ENCODE results near the gene SHLD1.

SHLD1 gene

GRCh38 chr20:5885866-5886265 lies 135.7 kb downstream of the SHLD1 start:
- Histone ChIP-seq H2BK120ac (ENCODE audit: insufficient read depth, low read length, poor library complexity) (no peak overlapping the region), H3K27ac (ENCODE audit: low read depth, low read length) (no peak overlapping the region), H2AK5ac (ENCODE audit: low read length) (no peak overlapping the region), H4K12ac (ENCODE audit: low read depth, low read length) (no peak overlapping the region), H2AFZ (ENCODE audit: insufficient read depth, low read length, poor library complexity) (no peak overlapping the region), H2BK5ac (ENCODE audit: low read depth, low read length, poor library complexity) (no peak overlapping the region), H3K79me2 (ENCODE audit: control insufficient read depth, insufficient read depth, low read length, poor library complexity) (no peaks in the 10 kb centered on the region), H3K9me3 (ENCODE audit: insufficient read depth, low read depth, low read length) (no peaks in the 10 kb centered on the region), H4K91ac (ENCODE audit: low read depth, low read length) (no peak overlapping the region), H3K4me2 (ENCODE audit: low read length) (no peak overlapping the region), H3K79me1 (ENCODE audit: low read length) (no peaks in the 10 kb centered on the region), H3K4ac (ENCODE audit: low read depth, low read length) (no peak overlapping the region), H2BK12ac (ENCODE audit: low read length) (no peak overlapping the region), H4K8ac (ENCODE audit: low read depth, low read length) (no peak overlapping the region), H3K4me3 (ENCODE audit: low read depth, low read length) (no peak overlapping the region), H3K23ac (ENCODE audit: low read length) (no peak overlapping the region), H3K14ac (ENCODE audit: low read length) (no peak overlapping the region), H3K9ac (ENCODE audit: low read length) (no peak overlapping the region), H3K4me1 (ENCODE audit: control insufficient read depth in 1 of 2, insufficient read depth in 2 of 2, low read length in 2 of 2) (no peaks in the 10 kb centered on the region), H3K18ac (ENCODE audit: low read length) (no peak overlapping the region), H3K36me3 (ENCODE audit: control insufficient read depth in 1 of 2, insufficient read depth in 2 of 2, low read length in 2 of 2) (no peaks in the 10 kb centered on the region), H3K27me3 (ENCODE audit: insufficient read depth, low read length) (no peaks in the 10 kb centered on the region)
- DNase-seq = no peak
- no CpG with 5 or more reads among the region's 6 CpGs for WGBS (ENCODE audit: extremely low coverage, insufficient coverage, insufficient read length)

- no peak for DNase-seq
- no peak overlapping the region for H2BK120ac ChIP-seq (ENCODE audit: insufficient read depth, low read length, poor library complexity)
- no peak overlapping the region for H2AFZ ChIP-seq (ENCODE audit: insufficient read depth, low read length, poor library complexity)
- H3K27ac ChIP-seq (ENCODE audit: low read depth, low read length) = no peak overlapping the region
- no peak overlapping the region for H3K4ac ChIP-seq (ENCODE audit: low read depth, low read length)
- no CpG with 5 or more reads among the region's 4 CpGs for WGBS (ENCODE audit: extremely low coverage, insufficient coverage, insufficient read length)
- H4K8ac ChIP-seq (ENCODE audit: low read depth, low read length) = no peak overlapping the region
- no peak overlapping the region for H2BK5ac ChIP-seq (ENCODE audit: low read depth, low read length, poor library complexity)
- H2BK12ac ChIP-seq (ENCODE audit: low read length) = no peak overlapping the region
- H3K79me1 ChIP-seq (ENCODE audit: low read length) = no peaks in the 10 kb centered on the region
- no peak overlapping the region for H4K91ac ChIP-seq (ENCODE audit: low read depth, low read length)
- no peak overlapping the region for H3K14ac ChIP-seq (ENCODE audit: low read length)
- H3K4me2 ChIP-seq (ENCODE audit: low read length) = no peak overlapping the region
- no peak overlapping the region for H3K18ac ChIP-seq (ENCODE audit: low read length)
- H3K4me3 ChIP-seq (ENCODE audit: low read depth, low read length) = no peak overlapping the region
- no peak overlapping the region for H3K23ac ChIP-seq (ENCODE audit: low read length)
- H3K9ac ChIP-seq (ENCODE audit: low read length) = no peak overlapping the region
- no peaks in the 10 kb centered on the region for H3K36me3 ChIP-seq (ENCODE audit: control insufficient read depth in 1 of 2, insufficient read depth in 2 of 2, low read length in 2 of 2)
- no peak overlapping the region for H2AK5ac ChIP-seq (ENCODE audit: low read length)
- no peak overlapping the region for H4K12ac ChIP-seq (ENCODE audit: low read depth, low read length)
- no peaks in the 10 kb centered on the region for H3K9me3 ChIP-seq (ENCODE audit: insufficient read depth, low read depth, low read length)
- no peaks in the 10 kb centered on the region for H3K4me1 ChIP-seq (ENCODE audit: control insufficient read depth in 1 of 2, insufficient read depth in 2 of 2, low read length in 2 of 2)
- no peaks in the 10 kb centered on the region for H3K79me2 ChIP-seq (ENCODE audit: control insufficient read depth, insufficient read depth, low read length, poor library complexity)
- no peaks in the 10 kb centered on the region for H3K27me3 ChIP-seq (ENCODE audit: insufficient read depth, low read length)
These were observed 136.6 kb downstream of the SHLD1 start for GRCh38 chr20:5886788-5887187.

GRCh38 chr20:5887386-5887785 lies 137.2 kb downstream of the SHLD1 start:
- no CpG with 5 or more reads among the region's 5 CpGs for WGBS (ENCODE audit: extremely low coverage, insufficient coverage, insufficient read length)
- no peak overlapping the region for H2AK5ac ChIP-seq (ENCODE audit: low read length)
- H3K4ac ChIP-seq (ENCODE audit: low read depth, low read length) = no peak overlapping the region
- H3K4me1 ChIP-seq (ENCODE audit: control insufficient read depth in 1 of 2, insufficient read depth in 2 of 2, low read length in 2 of 2) = no peaks in the 10 kb centered on the region
- H4K8ac ChIP-seq (ENCODE audit: low read depth, low read length) = no peak overlapping the region
- H3K18ac ChIP-seq (ENCODE audit: low read length) = no peak overlapping the region
- H2BK5ac ChIP-seq (ENCODE audit: low read depth, low read length, poor library complexity) = no peak overlapping the region
- H2BK12ac ChIP-seq (ENCODE audit: low read length) = no peak overlapping the region
- no peak overlapping the region for H3K4me2 ChIP-seq (ENCODE audit: low read length)
- no peaks in the 10 kb centered on the region for H3K79me2 ChIP-seq (ENCODE audit: control insufficient read depth, insufficient read depth, low read length, poor library complexity)
- no peaks in the 10 kb centered on the region for H3K36me3 ChIP-seq (ENCODE audit: control insufficient read depth in 1 of 2, insufficient read depth in 2 of 2, low read length in 2 of 2)
- H2BK120ac ChIP-seq (ENCODE audit: insufficient read depth, low read length, poor library complexity) = no peak overlapping the region
- no peak overlapping the region for H3K27ac ChIP-seq (ENCODE audit: low read depth, low read length)
- H3K14ac ChIP-seq (ENCODE audit: low read length) = no peak overlapping the region
- H4K12ac ChIP-seq (ENCODE audit: low read depth, low read length) = no peak overlapping the region
- H3K9me3 ChIP-seq (ENCODE audit: insufficient read depth, low read depth, low read length) = no peaks in the 10 kb centered on the region
- H3K23ac ChIP-seq (ENCODE audit: low read length) = no peak overlapping the region
- no peaks in the 10 kb centered on the region for H3K79me1 ChIP-seq (ENCODE audit: low read length)
- no peak overlapping the region for H4K91ac ChIP-seq (ENCODE audit: low read depth, low read length)
- no peak overlapping the region for H2AFZ ChIP-seq (ENCODE audit: insufficient read depth, low read length, poor library complexity)
- DNase-seq = no peak
- no peaks in the 10 kb centered on the region for H3K27me3 ChIP-seq (ENCODE audit: insufficient read depth, low read length)
- no peak overlapping the region for H3K9ac ChIP-seq (ENCODE audit: low read length)
- no peak overlapping the region for H3K4me3 ChIP-seq (ENCODE audit: low read depth, low read length)

- WGBS (ENCODE audit: extremely low coverage, insufficient coverage, insufficient read length) = no CpG with 5 or more reads among the region's 1 CpG
These were observed 137.8 kb downstream of the SHLD1 start for GRCh38 chr20:5888041-5888440.

More at GRCh38 chr20:5888041-5888440, 137.8 kb downstream of the SHLD1 start:
- DNase-seq = no peak
- Histone ChIP-seq H2BK120ac (ENCODE audit: insufficient read depth, low read length, poor library complexity) (no peak overlapping the region), H3K4me2 (ENCODE audit: low read length) (no peak overlapping the region), H3K14ac (ENCODE audit: low read length) (no peak overlapping the region), H3K27me3 (ENCODE audit: insufficient read depth, low read length) (no peaks in the 10 kb centered on the region), H3K36me3 (ENCODE audit: control insufficient read depth in 1 of 2, insufficient read depth in 2 of 2, low read length in 2 of 2) (no peaks in the 10 kb centered on the region), H2AK5ac (ENCODE audit: low read length) (no peak overlapping the region), H2BK12ac (ENCODE audit: low read length) (no peak overlapping the region), H4K91ac (ENCODE audit: low read depth, low read length) (no peak overlapping the region), H2AFZ (ENCODE audit: insufficient read depth, low read length, poor library complexity) (no peak overlapping the region), H3K9me3 (ENCODE audit: insufficient read depth, low read depth, low read length) (no peaks in the 10 kb centered on the region), H3K4ac (ENCODE audit: low read depth, low read length) (no peak overlapping the region), H3K18ac (ENCODE audit: low read length) (no peak overlapping the region), H2BK5ac (ENCODE audit: low read depth, low read length, poor library complexity) (no peak overlapping the region), H4K12ac (ENCODE audit: low read depth, low read length) (no peak overlapping the region), H4K8ac (ENCODE audit: low read depth, low read length) (no peak overlapping the region), H3K23ac (ENCODE audit: low read length) (no peak overlapping the region), H3K4me3 (ENCODE audit: low read depth, low read length) (no peak overlapping the region), H3K4me1 (ENCODE audit: control insufficient read depth in 1 of 2, insufficient read depth in 2 of 2, low read length in 2 of 2) (no peaks in the 10 kb centered on the region), H3K9ac (ENCODE audit: low read length) (no peak overlapping the region), H3K79me2 (ENCODE audit: control insufficient read depth, insufficient read depth, low read length, poor library complexity) (no peaks in the 10 kb centered on the region), H3K79me1 (ENCODE audit: low read length) (no peaks in the 10 kb centered on the region), H3K27ac (ENCODE audit: low read depth, low read length) (no peak overlapping the region)
